SK-N-SH treated with all-trans-retinoic acid at 6 μM for 48 hours (cell line): ENCODE measurements around the gene TMEM169.

Experiments used
- ARNTL ChIP-seq: fragments of 450-650 bp; formaldehyde crosslinking; IDR thresholded peaks from 2 replicates; pipeline ENCODE4 v1.5.0; 2020; ENCODE audit warnings: low read depth, mild to moderate bottlenecking, moderate library complexity, borderline replicate concordance
- BACH2 ChIP-seq: fragments of 250-450 bp; sonication (Bioruptor Pico); IDR thresholded peaks from 2 replicates; pipeline ENCODE4 v1.9.0; 2021; ENCODE audit warnings: mild to moderate bottlenecking, borderline replicate concordance
- ESRRG ChIP-seq: fragments of 250-450 bp; sonication (Bioruptor Pico); IDR thresholded peaks from 2 replicates; pipeline ENCODE4 v1.6.1; 2021; ENCODE audit warnings: mild to moderate bottlenecking
- RARB ChIP-seq: fragments of 250-450 bp; sonication (Bioruptor Pico); IDR thresholded peaks from 2 replicates; pipeline ENCODE4 v1.8.0; 2021; ENCODE audit warnings: mild to moderate bottlenecking, moderate library complexity
- SNAI2 ChIP-seq: fragments of 250-450 bp; sonication (Bioruptor Pico); IDR thresholded peaks from 2 replicates; pipeline ENCODE4 v1.5.0; 2020; ENCODE audit warnings: mild to moderate bottlenecking, moderate library complexity
- TCF4 ChIP-seq: fragments of 250-450 bp; sonication (Bioruptor Pico); IDR thresholded peaks from 2 replicates; pipeline ENCODE4 v1.8.0; 2021; ENCODE audit warnings: mild to moderate bottlenecking, moderate library complexity, borderline replicate concordance
- TOX ChIP-seq: fragments of 250-450 bp; sonication (Bioruptor Pico); IDR thresholded peaks from 2 replicates; pipeline ENCODE4 v1.8.0; 2021; ENCODE audit warnings: mild to moderate bottlenecking, moderate library complexity, borderline replicate concordance
- ZC3H10 ChIP-seq: fragments of 250-450 bp; sonication (Bioruptor Pico); IDR thresholded peaks from 2 replicates; pipeline ENCODE4 v1.5.1; 2021; ENCODE audit warnings: mild to moderate bottlenecking, moderate library complexity
- ZFP30 ChIP-seq: fragments of 450-650 bp; formaldehyde crosslinking; IDR thresholded peaks from 2 replicates; pipeline ENCODE4 v1.5.0; 2022; ENCODE audit warnings: mild to moderate bottlenecking, moderate library complexity
- ZNF565 ChIP-seq: fragments of 450-650 bp; formaldehyde crosslinking; conservative IDR thresholded peaks from 2 replicates; pipeline ENCODE4 v1.5.0; 2020; ENCODE audit warnings: low read depth, mild to moderate bottlenecking, moderate library complexity
- TF ChIP-seq, protein P1 (sequence below): fragments of 250-450 bp; sonication (Bioruptor Pico); IDR thresholded peaks from 2 replicates; pipeline ENCODE4 v1.5.1; 2020; ENCODE audit warnings: low read depth, mild to moderate bottlenecking, moderate library complexity
- TF ChIP-seq, protein P2 (sequence below): fragments of 250-450 bp; sonication (Bioruptor Pico); IDR thresholded peaks from 2 replicates; pipeline ENCODE4 v1.8.0; 2020; ENCODE audit warnings: mild to moderate bottlenecking, moderate library complexity, borderline replicate concordance

DNA sequence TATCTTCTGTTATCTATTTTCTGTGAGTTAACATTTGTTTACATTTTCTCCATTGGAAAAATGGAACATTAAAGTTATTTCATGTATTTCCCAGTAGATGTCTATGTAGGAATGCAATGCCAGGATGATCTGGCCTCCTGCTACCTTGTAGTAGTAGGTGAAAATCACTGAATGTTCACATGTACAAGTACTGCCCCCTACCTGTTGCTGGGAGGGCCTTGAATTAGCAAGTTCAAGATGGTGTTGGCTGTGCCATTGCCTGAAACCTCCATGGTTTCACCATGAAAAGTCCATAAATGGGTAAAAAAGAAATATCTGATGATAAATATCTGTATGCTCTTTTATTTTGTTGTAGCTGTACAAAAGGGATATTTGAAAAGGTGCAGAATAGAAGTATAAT, 58.2 kb downstream of the TMEM169 start:
- no peak for TF ChIP-seq RARB (CRISPR knock-in tag)
- TF ChIP-seq, protein P1, sequence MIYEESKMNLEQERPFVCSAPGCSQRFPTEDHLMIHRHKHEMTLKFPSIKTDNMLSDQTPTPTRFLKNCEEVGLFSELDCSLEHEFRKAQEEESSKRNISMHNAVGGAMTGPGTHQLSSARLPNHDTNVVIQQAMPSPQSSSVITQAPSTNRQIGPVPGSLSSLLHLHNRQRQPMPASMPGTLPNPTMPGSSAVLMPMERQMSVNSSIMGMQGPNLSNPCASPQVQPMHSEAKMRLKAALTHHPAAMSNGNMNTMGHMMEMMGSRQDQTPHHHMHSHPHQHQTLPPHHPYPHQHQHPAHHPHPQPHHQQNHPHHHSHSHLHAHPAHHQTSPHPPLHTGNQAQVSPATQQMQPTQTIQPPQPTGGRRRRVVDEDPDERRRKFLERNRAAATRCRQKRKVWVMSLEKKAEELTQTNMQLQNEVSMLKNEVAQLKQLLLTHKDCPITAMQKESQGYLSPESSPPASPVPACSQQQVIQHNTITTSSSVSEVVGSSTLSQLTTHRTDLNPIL (CRISPR knock-in tag), result no peak
- TF ChIP-seq SNAI2 (CRISPR knock-in tag), result no peak
- TF ChIP-seq, protein P2, sequence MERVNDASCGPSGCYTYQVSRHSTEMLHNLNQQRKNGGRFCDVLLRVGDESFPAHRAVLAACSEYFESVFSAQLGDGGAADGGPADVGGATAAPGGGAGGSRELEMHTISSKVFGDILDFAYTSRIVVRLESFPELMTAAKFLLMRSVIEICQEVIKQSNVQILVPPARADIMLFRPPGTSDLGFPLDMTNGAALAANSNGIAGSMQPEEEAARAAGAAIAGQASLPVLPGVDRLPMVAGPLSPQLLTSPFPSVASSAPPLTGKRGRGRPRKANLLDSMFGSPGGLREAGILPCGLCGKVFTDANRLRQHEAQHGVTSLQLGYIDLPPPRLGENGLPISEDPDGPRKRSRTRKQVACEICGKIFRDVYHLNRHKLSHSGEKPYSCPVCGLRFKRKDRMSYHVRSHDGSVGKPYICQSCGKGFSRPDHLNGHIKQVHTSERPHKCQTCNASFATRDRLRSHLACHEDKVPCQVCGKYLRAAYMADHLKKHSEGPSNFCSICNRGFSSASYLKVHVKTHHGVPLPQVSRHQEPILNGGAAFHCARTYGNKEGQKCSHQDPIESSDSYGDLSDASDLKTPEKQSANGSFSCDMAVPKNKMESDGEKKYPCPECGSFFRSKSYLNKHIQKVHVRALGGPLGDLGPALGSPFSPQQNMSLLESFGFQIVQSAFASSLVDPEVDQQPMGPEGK (CRISPR knock-in tag), result no peak
- no peak for TF ChIP-seq TOX (CRISPR knock-in tag)
- no peak for TF ChIP-seq ZC3H10
- TF ChIP-seq TCF4, result no peak
- no peak for TF ChIP-seq ARNTL (CRISPR knock-in tag)
- no peak for TF ChIP-seq ESRRG (CRISPR knock-in tag)
- TF ChIP-seq ZNF565 (CRISPR knock-in tag), result no peak
- no peak for TF ChIP-seq ZFP30 (CRISPR knock-in tag)
- no peak for TF ChIP-seq BACH2 (CRISPR knock-in tag)
